IPS-18c (cell line): ENCODE data around the gene A4GNT.
"Not testable (repeated sequence)": the region's sequence is repeated elsewhere in the genome, so short reads cannot be mapped to it uniquely, and the experiment has no call there.

ENCODE experiments used
- H3K4me3 ChIP-seq: 2 replicates; pipeline ENCODE4 v1.7.0; 2013; ENCODE audit warnings: low read depth, mild to moderate bottlenecking, low read length, moderate library complexity; ENCODE audit not compliant: insufficient read depth
- H3K9me3 ChIP-seq: one replicate; pipeline ENCODE4 v1.6.1; 2013; ENCODE audit warnings: mild to moderate bottlenecking, low read length, moderate library complexity; ENCODE audit not compliant: control insufficient read depth, insufficient read depth

A4GNT gene

GRCh38 chr3:138132239-138132638 is at the start of gene A4GNT:
Gene A4GNT (minus strand): TSS chr3:138132390. CDS start chr3:138131256, 1,134 bp downstream.
- H3K9me3 ChIP-seq, result no peaks in the 10 kb centered on the region
- H3K4me3 ChIP-seq, result no peak within 1 kb of the TSS

GRCh38 chr3:138180375-138181029 is 48.3 kb upstream of the A4GNT start:
- H3K9me3 ChIP-seq, result no peaks in the 10 kb centered on the region
- H3K4me3 ChIP-seq, result no peak overlapping the region

GRCh38 chr3:138174421-138175131 is 42.4 kb upstream of the A4GNT start, which contains the start of gene DBR1:
Gene DBR1 (minus strand): TSS chr3:138174921. CDS start chr3:138174795, 126 bp downstream.
- H3K4me3 ChIP-seq, result peak within 1 kb of the TSS; percentile 80
- no peaks in the 10 kb centered on the region for H3K9me3 ChIP-seq

DNA sequence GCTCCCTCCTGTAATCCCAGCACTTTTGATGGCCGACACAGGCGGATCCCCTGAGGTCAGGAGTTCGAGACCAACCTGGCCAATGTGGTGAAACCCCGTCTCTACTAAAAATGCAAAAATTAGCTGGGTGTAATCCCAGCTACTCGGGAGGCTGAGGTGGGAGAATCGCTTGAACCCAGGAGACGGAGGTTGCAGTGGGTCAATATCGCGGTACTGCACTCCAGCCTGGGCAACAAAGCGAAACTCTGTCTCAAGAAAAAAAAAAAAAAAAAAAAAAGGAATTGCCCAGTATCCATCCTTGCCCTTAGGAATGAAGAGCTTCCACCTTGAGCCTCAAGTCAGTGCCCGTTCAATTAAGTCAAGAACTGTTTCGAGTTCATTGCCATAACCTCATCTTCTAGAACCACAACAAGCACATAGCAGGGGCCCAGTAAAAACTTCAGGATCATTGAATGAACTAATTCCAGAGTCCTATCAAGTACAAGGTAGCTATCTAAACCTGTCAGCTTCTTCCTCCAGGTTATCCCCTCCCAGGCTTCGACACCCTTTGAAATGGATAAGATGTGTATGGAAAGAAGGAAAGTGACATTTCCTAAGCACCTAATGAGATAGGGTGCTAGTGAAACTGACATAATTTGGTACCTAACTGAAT is 41.7 kb upstream of the A4GNT start:
- H3K4me3 ChIP-seq, result peak overlapping the region; percentile 80
- H3K9me3 ChIP-seq, result no peaks in the 10 kb centered on the region

DNA sequence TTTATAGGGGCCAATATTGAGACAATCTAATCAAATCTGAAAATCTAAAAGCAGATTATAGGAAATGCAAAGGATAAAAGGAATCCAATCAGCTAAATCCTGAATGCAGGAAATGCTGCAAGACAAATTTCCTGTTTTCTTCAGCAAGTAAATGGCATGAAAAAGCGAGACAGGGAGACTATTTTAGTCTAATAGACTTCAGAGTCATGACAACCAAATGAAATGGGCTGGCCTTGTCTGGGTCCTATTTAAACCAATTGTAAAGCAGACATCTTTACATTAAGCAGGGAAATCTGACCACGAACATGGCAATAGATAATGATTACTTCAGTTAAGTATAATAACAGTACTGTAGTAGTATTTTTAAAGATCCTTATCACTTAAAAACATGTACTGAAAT is 40.4 kb upstream of the A4GNT start:
- H3K9me3 ChIP-seq, result no peaks in the 10 kb centered on the region
- no peak overlapping the region for H3K4me3 ChIP-seq

- Histone ChIP-seq H3K4me3 (no peak overlapping the region), H3K9me3 (no peaks in the 10 kb centered on the region)
Measured at GRCh38 chr3:138165061-138165460, 32.9 kb upstream of the A4GNT start.

GRCh38 chr3:138157743-138158142 is 25.6 kb upstream of the A4GNT start:
- no peaks in the 10 kb centered on the region for H3K9me3 ChIP-seq
- no peak overlapping the region for H3K4me3 ChIP-seq

DNA sequence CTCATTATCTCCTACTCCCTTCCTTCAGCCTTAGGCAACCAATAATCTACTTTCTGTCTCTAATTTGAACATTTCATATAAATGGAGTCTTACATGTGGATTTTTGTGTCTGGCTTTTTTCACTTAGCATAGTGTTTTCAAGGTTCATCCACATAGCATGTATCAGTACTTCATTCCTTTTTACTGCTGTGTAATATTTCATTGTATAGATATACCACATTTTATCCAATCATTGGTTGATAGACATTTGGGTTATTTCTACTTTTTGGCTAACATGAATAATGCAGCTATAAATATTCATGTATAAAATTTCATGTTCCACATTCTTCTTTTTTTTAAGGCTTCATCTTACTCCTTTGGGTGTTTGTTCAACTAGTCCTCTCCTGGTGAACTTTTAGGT is 22.3 kb upstream of the A4GNT start:
- no peaks in the 10 kb centered on the region for H3K9me3 ChIP-seq
- no peak overlapping the region for H3K4me3 ChIP-seq

DNA sequence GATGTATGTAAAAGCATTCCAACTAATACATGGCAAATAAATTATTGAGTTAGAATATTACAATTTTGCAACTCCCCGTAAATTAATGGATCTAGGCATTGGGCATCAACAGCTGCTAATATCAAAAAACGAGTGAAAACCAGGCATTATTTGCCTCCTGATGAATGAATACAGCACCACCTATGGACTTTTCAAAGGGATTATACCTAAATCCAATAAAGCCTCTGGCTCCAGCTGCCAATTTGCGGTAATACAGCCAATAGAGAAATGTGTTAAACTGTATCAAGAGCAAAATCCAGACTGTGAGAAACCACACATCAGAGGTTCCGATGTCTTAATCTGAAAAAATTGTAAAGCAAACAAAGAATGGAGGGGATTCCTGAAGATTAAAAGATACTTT is 16.3 kb upstream of the A4GNT start:
- no peaks in the 10 kb centered on the region for H3K9me3 ChIP-seq
- H3K4me3 ChIP-seq, result no peak overlapping the region

DNA sequence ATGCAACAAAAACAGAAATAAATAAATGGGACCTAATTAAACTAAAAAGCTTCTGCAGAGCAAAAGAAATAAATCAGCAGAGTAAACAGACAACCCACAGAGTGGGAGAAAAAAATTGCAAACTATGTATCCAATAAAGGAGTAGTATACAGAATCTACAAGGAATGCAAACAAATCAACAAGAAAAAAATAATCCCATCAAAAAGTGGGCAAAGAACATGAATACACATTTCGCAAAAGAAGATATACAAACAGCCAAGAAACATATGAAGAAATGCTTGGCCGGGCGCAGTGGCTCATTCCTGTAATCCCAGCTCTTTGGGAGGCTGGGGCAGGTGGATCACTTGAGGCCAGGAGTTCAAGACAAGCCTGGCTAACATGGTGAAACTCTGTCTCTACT is 10.0 kb upstream of the A4GNT start:
- H3K9me3 ChIP-seq, H3K4me3 ChIP-seq: not testable (repeated sequence)

DNA sequence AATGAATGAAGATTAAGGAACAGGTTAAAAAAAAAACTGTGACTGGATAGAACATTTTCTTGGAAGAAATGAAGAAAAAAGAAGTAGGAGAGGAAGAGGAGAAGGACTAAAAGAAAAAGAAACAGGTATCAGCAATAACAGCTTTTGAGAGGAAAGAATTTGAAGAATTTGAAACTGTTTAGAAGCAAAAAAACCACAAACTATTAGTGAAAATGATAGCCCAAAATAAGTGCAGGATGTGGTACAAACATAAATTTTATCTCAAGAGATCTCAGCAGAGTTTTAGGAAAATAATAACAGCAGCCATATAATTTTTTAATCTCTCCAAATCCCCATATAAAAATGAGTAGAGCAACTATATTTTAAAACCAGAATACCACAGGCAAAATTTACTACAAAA is 8.8 kb upstream of the A4GNT start:
- H3K9me3 ChIP-seq, result no peaks in the 10 kb centered on the region
- H3K4me3 ChIP-seq, result no peak overlapping the region

- H3K4me3 ChIP-seq, result no peak overlapping the region
- H3K9me3 ChIP-seq, result no peaks in the 10 kb centered on the region
Measured at GRCh38 chr3:138139691-138140090, 7.5 kb upstream of the A4GNT start.

DNA sequence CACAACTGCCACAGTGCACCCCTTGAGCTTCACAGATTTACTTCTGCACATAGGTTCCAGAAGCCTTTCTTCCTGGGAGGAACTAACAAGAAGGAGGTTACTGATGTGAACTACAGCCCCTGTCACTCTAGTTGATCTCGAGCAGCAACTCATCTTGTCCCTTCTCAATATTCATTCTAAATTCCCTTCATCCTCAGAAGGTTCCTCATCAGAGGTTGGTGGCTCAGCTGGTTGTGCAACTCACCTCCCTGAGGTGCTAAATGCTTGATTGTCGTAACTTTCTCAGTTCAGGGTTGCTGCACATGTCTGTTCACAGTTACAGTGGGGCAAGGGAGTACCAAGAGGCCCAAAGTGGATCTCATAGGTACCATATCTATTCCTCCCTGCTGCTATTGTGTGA is 5.7 kb upstream of the A4GNT start:
- Histone ChIP-seq H3K9me3 (no peaks in the 10 kb centered on the region), H3K4me3 (no peak overlapping the region)

- H3K4me3 ChIP-seq, result no peak overlapping the region
- no peaks in the 10 kb centered on the region for H3K9me3 ChIP-seq
Measured at GRCh38 chr3:138136201-138136600, 4.0 kb upstream of the A4GNT start.

- Histone ChIP-seq H3K4me3 (no peak overlapping the region), H3K9me3 (no peaks in the 10 kb centered on the region)
Measured at GRCh38 chr3:138135833-138136194, 3.6 kb upstream of the A4GNT start.

DNA sequence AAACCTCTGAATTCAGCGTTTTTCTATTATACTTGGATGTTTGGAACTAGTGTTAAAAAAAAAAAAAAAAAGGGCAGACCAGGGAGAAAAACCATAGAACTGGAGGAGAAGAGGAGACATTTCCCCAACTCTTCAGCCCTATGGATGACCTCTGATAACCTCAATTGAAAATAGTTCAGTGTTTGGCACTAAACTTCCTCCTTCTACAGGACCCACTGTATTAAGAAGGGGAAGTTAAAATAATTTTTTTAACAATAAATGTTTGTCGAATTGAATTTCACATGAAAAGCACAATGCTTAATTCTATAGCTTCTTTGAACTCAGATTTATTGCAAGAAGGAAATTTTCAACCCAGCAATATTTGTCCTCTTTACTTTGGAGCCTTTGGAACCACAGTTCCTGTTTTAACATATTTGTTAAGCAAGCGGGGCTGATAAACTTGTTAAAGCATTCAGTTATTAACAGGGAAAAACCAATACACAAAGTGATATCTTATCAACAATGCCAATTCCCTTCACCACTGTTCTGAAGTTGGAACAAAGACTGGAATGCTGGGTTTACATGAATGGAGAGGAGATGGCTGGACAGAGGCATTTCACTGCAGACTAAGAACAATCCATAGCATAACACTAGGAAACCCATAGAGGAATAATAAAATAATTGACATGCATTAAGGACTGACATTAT is 3.1 kb upstream of the A4GNT start:
- Histone ChIP-seq H3K4me3 (no peak overlapping the region), H3K9me3 (no peaks in the 10 kb centered on the region)

- peaks cover 3% of the 10 kb centered on the region for H3K9me3 ChIP-seq
Measured at GRCh38 chr3:138127636-138128365, 4.4 kb downstream of the A4GNT start.

More at GRCh38 chr3:138127636-138128365, 4.4 kb downstream of the A4GNT start:
- H3K4me3 ChIP-seq, result no peak overlapping the region
